AG04449 (cell line): ENCODE data around the gene LRBA.
"Not testable (repeated sequence)": the region's sequence is repeated elsewhere in the genome, so short reads cannot be mapped to it uniquely, and the experiment has no call there.

Source experiments
- CTCF ChIA-PET: fragments of 350-600 bp; formaldehyde crosslinking; extraction: SDS; loops from one replicate; lab custom pipeline; 2021; ENCODE audit warnings: antibody characterized with exemption; lab: Yijun Ruan, JAX
- POLR2A ChIA-PET: fragments of 400-600, 350-600 bp; formaldehyde crosslinking; extraction: SDS; loops from one replicate; lab custom pipeline; 2020; ENCODE audit warnings: antibody characterized with exemption, inconsistent platforms; lab: Yijun Ruan, JAX
- DNase-seq: peaks from one replicate; pipeline ENCODE4 v3.0.0-alpha.2; 2010; ENCODE audit warnings: low read depth, low spot score
- H3K4me3 ChIP-seq: 2 replicates; pipeline ENCODE4 v1.5.1; 2011; ENCODE audit warnings: low read depth, mild to moderate bottlenecking, control low read depth, low read length
- TF ChIP-seq, protein P1 (sequence below): IDR thresholded peaks from one replicate; pipeline ENCODE4 v1.5.1; 2011; ENCODE audit warnings: mild to moderate bottlenecking, moderate library complexity, low read length, control low read depth, inconsistent platforms; ENCODE audit not compliant: insufficient read depth; ENCODE audit errors: missing control alignments

Gene LRBA

DNA sequence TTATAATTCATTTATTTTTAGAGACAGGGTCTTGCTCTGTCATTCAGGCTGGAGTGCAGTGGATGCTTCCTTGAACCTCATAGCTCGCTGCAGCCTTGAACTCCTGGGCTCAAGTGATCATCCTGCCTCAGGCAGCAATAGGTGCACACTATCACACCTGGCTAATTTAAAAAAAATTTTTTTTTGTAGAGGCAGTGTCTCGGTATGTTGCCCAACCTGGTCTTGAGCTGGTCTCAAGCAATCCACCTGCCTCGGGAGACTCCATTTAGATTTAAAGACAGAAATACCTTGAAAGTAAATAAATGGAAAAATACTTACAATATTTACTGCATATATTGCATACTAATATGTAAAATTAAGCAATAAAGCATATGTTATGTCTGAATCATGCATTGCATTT lies 473.4 kb downstream of the LRBA start:
- TF ChIP-seq, protein P1, sequence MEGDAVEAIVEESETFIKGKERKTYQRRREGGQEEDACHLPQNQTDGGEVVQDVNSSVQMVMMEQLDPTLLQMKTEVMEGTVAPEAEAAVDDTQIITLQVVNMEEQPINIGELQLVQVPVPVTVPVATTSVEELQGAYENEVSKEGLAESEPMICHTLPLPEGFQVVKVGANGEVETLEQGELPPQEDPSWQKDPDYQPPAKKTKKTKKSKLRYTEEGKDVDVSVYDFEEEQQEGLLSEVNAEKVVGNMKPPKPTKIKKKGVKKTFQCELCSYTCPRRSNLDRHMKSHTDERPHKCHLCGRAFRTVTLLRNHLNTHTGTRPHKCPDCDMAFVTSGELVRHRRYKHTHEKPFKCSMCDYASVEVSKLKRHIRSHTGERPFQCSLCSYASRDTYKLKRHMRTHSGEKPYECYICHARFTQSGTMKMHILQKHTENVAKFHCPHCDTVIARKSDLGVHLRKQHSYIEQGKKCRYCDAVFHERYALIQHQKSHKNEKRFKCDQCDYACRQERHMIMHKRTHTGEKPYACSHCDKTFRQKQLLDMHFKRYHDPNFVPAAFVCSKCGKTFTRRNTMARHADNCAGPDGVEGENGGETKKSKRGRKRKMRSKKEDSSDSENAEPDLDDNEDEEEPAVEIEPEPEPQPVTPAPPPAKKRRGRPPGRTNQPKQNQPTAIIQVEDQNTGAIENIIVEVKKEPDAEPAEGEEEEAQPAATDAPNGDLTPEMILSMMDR: no peak
- CTCF ChIA-PET: no interaction called here
- H3K4me3 ChIP-seq: no peak overlapping the region
- POLR2A ChIA-PET: no interaction called here
- no peak for DNase-seq

DNA sequence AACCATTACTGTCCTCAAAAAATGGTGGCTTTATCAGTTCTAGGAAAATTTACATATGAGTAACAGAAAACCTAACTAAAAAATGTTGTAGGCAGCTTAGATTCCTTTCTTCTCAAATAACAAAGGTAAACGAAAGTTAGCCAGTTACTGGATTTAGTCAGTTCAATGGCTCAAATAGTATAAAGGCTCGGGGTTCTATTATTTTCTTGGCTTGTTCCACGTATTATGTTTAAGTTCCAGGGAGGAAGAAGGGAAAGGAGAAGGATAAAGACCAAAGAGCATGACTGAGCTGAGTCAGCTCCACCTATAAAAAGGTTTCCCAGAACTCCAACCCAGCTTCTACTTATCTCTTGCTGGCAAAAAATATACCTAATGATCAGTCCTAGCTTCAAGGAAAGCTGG lies 474.1 kb downstream of the LRBA start:
- ChIA-PET CTCF (no interaction called here), POLR2A (no interaction called here)
- no peak for DNase-seq
- TF ChIP-seq, protein P1: no peak
- H3K4me3 ChIP-seq: no peak overlapping the region

DNA sequence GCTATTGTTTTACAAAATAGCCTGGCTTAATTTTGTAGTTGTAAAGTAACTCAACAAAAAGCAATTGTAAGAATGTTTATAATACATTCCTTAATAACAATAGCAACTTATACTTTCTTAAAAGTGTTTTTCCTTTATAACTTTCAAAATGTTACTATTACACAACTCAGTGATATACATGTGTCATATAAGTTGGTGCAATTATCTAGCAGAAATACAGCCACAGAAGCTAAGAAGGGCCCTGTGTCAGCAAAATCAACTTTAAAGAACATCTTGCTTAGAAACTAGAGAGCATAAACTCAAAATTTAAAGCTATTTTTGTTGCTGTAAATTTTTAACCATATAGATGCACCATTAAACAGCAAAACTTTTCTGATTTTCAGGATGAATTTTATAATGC lies 474.5 kb downstream of the LRBA start:
- TF ChIP-seq, protein P1: no peak
- H3K4me3 ChIP-seq: no peak overlapping the region
- CTCF ChIA-PET: no interaction called here
- no peak for DNase-seq
- POLR2A ChIA-PET: no interaction called here

DNA sequence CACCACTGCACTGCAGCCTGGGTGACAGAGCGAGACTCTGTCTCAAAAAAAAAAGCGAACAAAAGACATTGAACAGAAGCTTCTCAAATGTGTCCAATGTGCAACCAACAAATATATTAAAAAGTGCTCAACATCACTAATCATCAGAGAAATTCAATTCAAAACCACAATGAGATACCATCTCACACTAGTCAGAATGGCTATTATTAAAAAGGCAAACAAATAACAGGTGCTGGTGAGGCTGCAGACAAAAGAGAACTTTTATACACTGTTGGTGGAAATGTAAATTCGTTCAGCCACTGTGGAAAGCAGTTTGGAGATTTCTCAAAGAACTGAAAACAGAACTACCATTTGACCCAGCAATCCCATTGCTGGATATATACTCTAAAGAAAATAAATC lies 477.2 kb downstream of the LRBA start:
- CTCF ChIA-PET, H3K4me3 ChIP-seq, POLR2A ChIA-PET, DNase-seq: not testable (repeated sequence)

DNA sequence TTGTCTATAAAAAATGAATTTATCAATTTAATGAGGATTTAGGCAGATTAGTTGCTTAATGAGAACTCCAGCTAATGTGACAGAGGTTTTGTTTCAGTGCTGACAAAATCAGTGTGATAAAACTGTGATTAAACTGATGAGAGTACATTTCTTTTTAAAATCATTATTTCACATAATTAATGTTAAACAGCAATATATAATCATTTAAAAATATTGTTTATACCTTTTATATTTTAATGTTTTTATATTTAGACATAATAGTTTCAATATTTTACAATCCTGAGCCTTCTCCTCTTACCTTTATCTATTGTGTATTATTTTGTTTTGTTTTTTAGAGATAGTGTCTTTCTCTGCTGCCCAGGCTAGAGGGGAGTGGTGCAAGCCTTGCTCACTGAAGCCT lies 480.3 kb downstream of the LRBA start:
- CTCF ChIA-PET: no interaction called here
- no peak for DNase-seq
- no peak overlapping the region for H3K4me3 ChIP-seq
- POLR2A ChIA-PET: no interaction called here
- TF ChIP-seq, protein P1: no peak

DNA sequence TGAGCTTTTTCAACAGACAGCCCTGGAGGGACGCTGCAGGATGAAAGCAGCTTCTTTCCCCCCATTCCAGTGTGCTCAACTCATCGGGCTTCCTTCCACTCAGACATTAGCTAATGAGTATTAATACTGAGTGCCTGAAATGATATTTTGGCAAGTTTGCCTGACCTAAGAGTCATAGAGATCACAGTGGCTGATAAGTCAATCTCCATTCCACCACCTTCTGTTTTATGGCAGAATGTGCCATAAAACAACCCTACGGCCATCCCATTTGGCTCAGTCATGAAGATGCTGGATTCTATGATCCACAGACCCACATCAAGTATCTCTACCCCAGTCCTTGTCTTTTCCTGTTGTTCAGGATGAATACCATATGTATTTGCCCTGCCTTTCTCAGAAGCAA lies 481.4 kb downstream of the LRBA start:
- H3K4me3 ChIP-seq: no peak overlapping the region
- TF ChIP-seq, protein P1: no peak
- ChIA-PET CTCF (no interaction called here), POLR2A (no interaction called here)
- DNase-seq: no peak

DNA sequence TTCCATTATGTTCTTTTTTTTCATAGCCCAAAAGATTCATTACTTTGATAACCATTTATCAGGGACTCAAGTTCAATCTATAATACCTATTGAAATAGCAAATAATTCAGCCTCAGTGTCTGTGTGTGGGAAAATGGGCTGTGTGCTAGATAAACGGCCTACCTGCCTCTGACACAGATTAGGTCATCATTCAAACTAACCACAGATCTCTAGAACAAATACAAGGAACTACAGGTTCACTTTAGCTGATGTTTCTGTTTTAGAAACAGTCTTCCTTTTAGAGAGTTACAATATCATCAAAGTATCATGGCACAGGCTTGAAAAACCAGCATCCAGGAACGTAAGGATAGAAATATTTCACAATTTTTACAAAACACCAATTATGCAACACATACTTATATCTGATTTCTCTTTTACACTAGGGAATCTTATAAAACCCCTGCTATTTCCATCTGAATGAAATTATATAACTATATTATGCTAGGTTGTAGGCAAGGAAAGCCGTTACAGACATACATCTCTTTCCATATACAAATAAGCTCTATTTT lies 489.7 kb downstream of the LRBA start:
- no peak overlapping the region for H3K4me3 ChIP-seq
- TF ChIP-seq, protein P1: no peak
- ChIA-PET POLR2A (no interaction called here), CTCF (no interaction called here)
- DNase-seq: no peak
